ENCODE results near the gene OR2V1. TPM values are rescaled to one million over a fixed set of nuclear protein-coding genes. Genes with fewer than 3 reads are reported as not detected.

The OR2V1 gene
- polyA plus RNA-seq, 1 experiment, result not detected

DNA sequence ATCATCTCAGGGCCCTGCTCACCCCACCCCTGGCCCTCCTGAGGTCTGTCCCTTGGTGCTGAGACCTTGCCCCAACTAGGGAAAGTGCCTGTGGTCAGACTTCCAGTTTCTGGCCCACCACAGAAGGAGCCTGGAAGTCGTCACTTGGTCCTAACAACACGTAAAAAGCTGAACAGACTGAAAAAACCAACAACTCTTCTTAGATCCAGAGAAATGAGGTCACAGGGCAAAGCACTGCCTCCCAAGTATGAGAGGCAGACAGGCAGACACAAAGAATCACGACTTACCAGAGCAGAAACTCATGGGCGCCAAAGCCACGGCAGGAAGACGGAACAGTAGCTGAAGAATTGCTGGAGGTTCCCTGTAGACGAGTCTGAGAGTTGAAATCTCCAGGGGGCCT is 38.5 kb downstream of the OR2V1 start:
- CTCF ChIA-PET, result no interaction called here
- POLR2A ChIA-PET, result no interaction called here

GRCh38 chr5:181088289-181088688 is 42.7 kb downstream of the OR2V1 start:
- no peak for DNase-seq (ENCODE audit: low read depth)
- Histone ChIP-seq H3K27me3 (ENCODE audit: control insufficient read depth, insufficient read depth, low read length) (peaks cover 4% of the 10 kb centered on the region), H3K4me3 (ENCODE audit: low read depth, low read length) (no peak overlapping the region), H3K36me3 (ENCODE audit: control insufficient read depth, insufficient read depth, low read length) (no peaks in the 10 kb centered on the region)
- ChIA-PET CTCF (no interaction called here), POLR2A (no interaction called here)
- peak; percentile 47 for TF ChIP-seq CTCF (IDR thresholded peaks at IDR 0.05; ENCODE audit: insufficient read depth, low read depth, low read length)

More for the DNA sequence above, 38.5 kb downstream of the OR2V1 start:
- H3K27me3 ChIP-seq (ENCODE audit: control insufficient read depth, insufficient read depth, low read length), result no peaks in the 10 kb centered on the region
- no peak for TF ChIP-seq CTCF (IDR thresholded peaks at IDR 0.05; ENCODE audit: insufficient read depth, low read depth, low read length)
- no peaks in the 10 kb centered on the region for H3K36me3 ChIP-seq (ENCODE audit: control insufficient read depth, insufficient read depth, low read length)
- no peak overlapping the region for H3K4me3 ChIP-seq (ENCODE audit: low read depth, low read length)
- no peak for DNase-seq (ENCODE audit: low read depth)

DNA sequence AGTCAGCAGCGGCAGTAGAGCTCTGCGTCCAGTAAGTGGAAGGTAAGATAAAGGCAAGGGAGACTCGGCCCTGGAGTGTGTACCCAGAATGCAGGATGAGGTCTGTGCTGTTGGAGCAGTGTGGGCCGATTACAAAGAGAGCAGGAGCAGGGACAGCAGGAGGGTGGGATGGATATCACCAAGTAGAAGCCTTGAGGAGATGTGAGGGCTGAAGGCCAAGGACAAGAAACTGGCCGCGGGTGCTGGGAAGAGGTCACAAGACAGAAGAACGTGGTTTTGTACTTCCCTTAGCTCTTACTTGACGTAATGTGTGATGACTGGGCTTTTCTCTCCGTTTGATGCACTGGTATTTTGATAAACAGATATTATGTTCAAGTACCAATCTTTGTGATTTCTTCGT is 43.7 kb downstream of the OR2V1 start:
- peaks cover 4% of the 10 kb centered on the region for H3K27me3 ChIP-seq (ENCODE audit: control insufficient read depth, insufficient read depth, low read length)
- H3K36me3 ChIP-seq (ENCODE audit: control insufficient read depth, insufficient read depth, low read length), result no peaks in the 10 kb centered on the region
- no peak for TF ChIP-seq CTCF (IDR thresholded peaks at IDR 0.05; ENCODE audit: insufficient read depth, low read depth, low read length)
- ChIA-PET POLR2A (no interaction called here), CTCF (interaction anchor here (0.7 to 1.1 kb wide), 2 partner anchors 9 to 106 kb away, joined by 3 read pairs; no protein-coding TSS in a partner anchor)
- no peak overlapping the region for H3K4me3 ChIP-seq (ENCODE audit: low read depth, low read length)
- no peak for DNase-seq (ENCODE audit: low read depth)

- DNase-seq (ENCODE audit: low read depth), result no peak
- no peak for TF ChIP-seq CTCF (IDR thresholded peaks at IDR 0.05; ENCODE audit: insufficient read depth, low read depth, low read length)
- no peaks in the 10 kb centered on the region for H3K36me3 ChIP-seq (ENCODE audit: control insufficient read depth, insufficient read depth, low read length)
- POLR2A ChIA-PET, result no interaction called here
- CTCF ChIA-PET, result interaction anchor here (1.1 kb wide), 1 partner anchor 9 kb away, joined by 3 read pairs; no protein-coding TSS in a partner anchor
- H3K4me3 ChIP-seq (ENCODE audit: low read depth, low read length), result no peak overlapping the region
- H3K27me3 ChIP-seq (ENCODE audit: control insufficient read depth, insufficient read depth, low read length), result peaks cover 4% of the 10 kb centered on the region
These were observed 44.1 kb downstream of the OR2V1 start for GRCh38 chr5:181086884-181087205.

- no peak for TF ChIP-seq CTCF (IDR thresholded peaks at IDR 0.05; ENCODE audit: insufficient read depth, low read depth, low read length)
- ChIA-PET POLR2A (no interaction called here), CTCF (no interaction called here)
- no peaks in the 10 kb centered on the region for H3K36me3 ChIP-seq (ENCODE audit: control insufficient read depth, insufficient read depth, low read length)
- peaks cover 4% of the 10 kb centered on the region for H3K27me3 ChIP-seq (ENCODE audit: control insufficient read depth, insufficient read depth, low read length)
- H3K4me3 ChIP-seq (ENCODE audit: low read depth, low read length), result no peak overlapping the region
- DNase-seq (ENCODE audit: low read depth), result no peak
These were observed 44.7 kb downstream of the OR2V1 start for GRCh38 chr5:181086026-181086883.
